NCI-H2107 treated with DMSO at 0.1 percent for 48 hours (cell line): ENCODE data around the gene RFFL.

Experiments used
- DNase-seq: peaks from one replicate; lab custom pipeline; 2025; ENCODE audit not compliant: unreplicated experiment; lab: John Stamatoyannopoulos, UW

The RFFL gene

GRCh38 chr17:34979153-34979552, 84.4 kb downstream of the RFFL start:
- no peak for DNase-seq

- no peak for DNase-seq
These were observed 88.4 kb downstream of the RFFL start for GRCh38 chr17:34974794-34975785.

GRCh38 chr17:34974179-34974578, 89.3 kb downstream of the RFFL start:
- DNase-seq: no peak

- DNase-seq: peak; percentile 81
These were observed 102.2 kb downstream of the RFFL start, which contains the start of the genes CCT6B and ZNF830 for GRCh38 chr17:34961093-34961911. TSS of gene CCT6B (minus strand) at chr17:34961460. CDS start at chr17:34961393, 67 bp downstream. TSS of gene ZNF830 (plus strand) at chr17:34961540. CDS start at chr17:34961567, 27 bp downstream.

- no peak for DNase-seq
These were observed 105.1 kb downstream of the RFFL start for GRCh38 chr17:34958438-34958837.
